IMR-90 (cell line): Measurements from ENCODE around the gene MXRA8. TPM values are rescaled to one million over a fixed set of nuclear protein-coding genes. Genes with fewer than 3 reads are reported as not detected.

ENCODE experiments used
- ATAC-seq: fragments of 200-7000 bp; cut with Tn5 transposase; 2 replicates; pipeline ENCODE4 v1.9.1; 2020; ENCODE audit warnings: low read depth, mild to moderate bottlenecking, moderate library complexity
- BruUV-seq: library from RNA; stranded (reverse); fragments of 400-500 nt; replicated peaks from 2 replicates; lab custom pipeline; 2021; lab: Mats Ljungman, UMichigan
- CTCF ChIA-PET: fragments of 300-600 bp; formaldehyde crosslinking; extraction: SDS; loops from one replicate; lab custom pipeline; 2021; ENCODE audit warnings: antibody characterized with exemption; lab: Yijun Ruan, JAX
- POLR2A ChIA-PET: fragments of 300-600 bp; sonication (Branson Sonifier 250); formaldehyde crosslinking; loops from one replicate; lab custom pipeline; 2022; ENCODE audit warnings: antibody characterized with exemption; ENCODE audit not compliant: unreplicated experiment; lab: Charles Lee
- DNase-seq: peaks from one replicate; pipeline ENCODE4 v3.0.0; 2013
- H2AFZ ChIP-seq: replicated peaks from 2 replicates; pipeline ENCODE3; 2013; ENCODE audit warnings: low read length, mild to moderate bottlenecking; ENCODE audit not compliant: poor library complexity
- H2AK5ac ChIP-seq: 2 replicates; pipeline ENCODE4 v1.6.1; 2013; ENCODE audit warnings: low read depth, low read length, inconsistent platforms
- H2AK9ac ChIP-seq: replicated peaks from 2 replicates; pipeline ENCODE3; 2013; ENCODE audit warnings: mild to moderate bottlenecking, low read depth, low read length, moderate library complexity; ENCODE audit not compliant: poor library complexity
- H2BK120ac ChIP-seq: 2 replicates; pipeline ENCODE4 v1.6.1; 2013; ENCODE audit warnings: low read depth, low read length, inconsistent platforms
- H2BK15ac ChIP-seq: 3 replicates; pipeline ENCODE4 v1.6.1; 2013; ENCODE audit warnings: low read depth, low read length, inconsistent platforms
- H2BK20ac ChIP-seq: 2 replicates; pipeline ENCODE4 v1.6.1; 2013; ENCODE audit warnings: low read depth, mild to moderate bottlenecking, inconsistent platforms, low read length, moderate library complexity
- H2BK5ac ChIP-seq: 2 replicates; pipeline ENCODE4 v1.6.1; 2013; ENCODE audit warnings: mild to moderate bottlenecking, low read depth, low read length, inconsistent platforms; ENCODE audit not compliant: poor library complexity, severe bottlenecking
- H3K14ac ChIP-seq: replicated peaks from 2 replicates; pipeline ENCODE4 v1.6.1; 2013; ENCODE audit warnings: low read depth, low read length, inconsistent platforms
- H3K18ac ChIP-seq: 2 replicates; pipeline ENCODE4 v1.6.1; 2013; ENCODE audit warnings: low read depth, low read length, control low read depth
- H3K23ac ChIP-seq: 2 replicates; pipeline ENCODE4 v1.6.1; 2013; ENCODE audit warnings: low read depth, low read length, inconsistent platforms
- H3K27ac ChIP-seq: 2 replicates; pipeline ENCODE4 v1.5.1; 2013; ENCODE audit warnings: mild to moderate bottlenecking, control low read depth, low read length; ENCODE audit not compliant: insufficient read depth
- H3K27me3 ChIP-seq: 2 replicates; pipeline ENCODE4 v1.6.1; 2013; ENCODE audit warnings: low read length; ENCODE audit not compliant: control insufficient read depth, insufficient read depth
- H3K36me3 ChIP-seq: 2 replicates; pipeline ENCODE4 v1.6.1; 2013; ENCODE audit warnings: low read length, mixed read lengths; ENCODE audit not compliant: control insufficient read depth, insufficient read depth
- H3K4ac ChIP-seq: 2 replicates; pipeline ENCODE4 v1.6.1; 2013; ENCODE audit warnings: low read depth, low read length, inconsistent platforms
- H3K4me1 ChIP-seq: 2 replicates; pipeline ENCODE4 v1.6.1; 2013; ENCODE audit warnings: low read length, mixed read lengths; ENCODE audit not compliant: control insufficient read depth, insufficient read depth
- H3K4me2 ChIP-seq: 2 replicates; pipeline ENCODE4 v1.6.1; 2013; ENCODE audit warnings: low read depth, mild to moderate bottlenecking, control low read depth, low read length, moderate library complexity
- H3K4me3 ChIP-seq: 2 replicates; pipeline ENCODE4 v1.5.1; 2013; ENCODE audit warnings: low read depth, mild to moderate bottlenecking, control low read depth, low read length, moderate library complexity; ENCODE audit not compliant: insufficient read depth
- H3K56ac ChIP-seq: 2 replicates; pipeline ENCODE4 v1.6.1; 2013; ENCODE audit warnings: low read length, inconsistent platforms; ENCODE audit not compliant: insufficient read depth; ENCODE audit errors: extremely low read depth
- H3K79me1 ChIP-seq, 2 experiments: 2 replicates each; pipeline ENCODE4 v1.6.1; 2013; ENCODE audit warnings: low read length in 2 of 2, inconsistent platforms in 1 of 2, low read depth in 1 of 2
- H3K9ac ChIP-seq: 2 replicates; pipeline ENCODE4 v1.6.1; 2013; ENCODE audit warnings: low read depth, low read length, control low read depth
- H3K9me1 ChIP-seq: 2 replicates; pipeline ENCODE4 v1.6.1; 2013; ENCODE audit warnings: low read length, inconsistent platforms; ENCODE audit not compliant: insufficient read depth
- H3K9me3 ChIP-seq: 2 replicates; pipeline ENCODE4 v1.6.1; 2013; ENCODE audit warnings: low read length; ENCODE audit not compliant: control insufficient read depth, insufficient read depth
- H4K20me1 ChIP-seq: 2 replicates; pipeline ENCODE4 v1.6.1; 2013; ENCODE audit warnings: low read length, inconsistent platforms; ENCODE audit not compliant: insufficient read depth
- H4K5ac ChIP-seq: 2 replicates; pipeline ENCODE4 v1.6.1; 2013; ENCODE audit warnings: mild to moderate bottlenecking, low read depth, low read length, control low read depth
- H4K8ac ChIP-seq, 2 experiments: 2 replicates each; pipeline ENCODE4 v1.6.1; 2013; ENCODE audit warnings: low read depth in 2 of 2, low read length in 2 of 2, control low read depth in 1 of 2, inconsistent platforms in 1 of 2
- H4K91ac ChIP-seq: 2 replicates; pipeline ENCODE4 v1.6.1; 2013; ENCODE audit warnings: low read depth, low read length, inconsistent platforms; ENCODE audit not compliant: insufficient read depth
- RAD21 ChIP-seq: IDR thresholded peaks from 2 replicates; pipeline ENCODE4 v1.6.1; 2012; ENCODE audit warnings: low read length, improper control_type of control experiment
- RFX5 ChIP-seq: IDR thresholded peaks from 2 replicates; pipeline ENCODE4 v1.8.0; 2012; ENCODE audit warnings: low read depth, mild to moderate bottlenecking, low read length, moderate library complexity
- WGBS, 2 experiments: methylation state at CpG; one replicate each; pipeline versions ENCODE4 v1.1.5 to v1.1.7; 2013; ENCODE audit warnings: missing lambda C conversion rate in 2 of 2; ENCODE audit not compliant: insufficient read length in 1 of 2; ENCODE audit errors: extremely low coverage in 2 of 2; 5-methylcytosine and 5-hydroxymethylcytosine counted together
- dilution Hi-C: fragments of 300-500 bp; cut with HindIII; formaldehyde crosslinking; loops from one replicate; pipeline ENCODE4 v1.14.3; 2018; ENCODE audit warnings: low sequenced_read_pairs; ENCODE audit not compliant: unreplicated experiment
- in situ Hi-C: fragments of 300-500 bp; cut with MboI; formaldehyde crosslinking; loops from 3 replicates; pipeline ENCODE4 v1.14.3; 2019; ENCODE audit warnings: low sequenced_read_pairs, inconsistent platforms, mixed read lengths
- intact Hi-C: fragments of 100-400 bp; cut with micrococcal nuclease; formaldehyde crosslinking; loops from 2 replicates; pipeline ENCODE4 v1.10.0; 2022
- polyA plus RNA-seq, 3 experiments: library from polyadenylated mRNA; depleted of rRNA; stranded (reverse); fragments of >200 nt; gene quantifications; 2 replicates each; pipeline ENCODE4 v1.2.3, GENCODE V29; 2012; ENCODE audit warnings: low replicate concordance in 1 of 3
- total RNA-seq: library from RNA; depleted of rRNA; stranded (reverse); fragments of >200 nt; gene quantifications from 2 replicates; pipeline ENCODE4 v1.2.3, GENCODE V29; 2012

Gene MXRA8
- total and polyA plus RNA-seq, 2 of the 4 experiments (the other 2 are of a cell fraction), result 92.5 to 469 TPM

- H3K4ac ChIP-seq, result no peak overlapping the region
- H4K20me1 ChIP-seq, result no peaks in the 10 kb centered on the region
- ATAC-seq (no peak), DNase-seq (no peak)
- no peaks in the 10 kb centered on the region for H3K36me3 ChIP-seq
- H3K9me3 ChIP-seq, result no peaks in the 10 kb centered on the region
- no peak overlapping the region for H3K9ac ChIP-seq
- H2AK5ac ChIP-seq, result peak overlapping the region; percentile 65; the same call in 1 of the 2 replicates
- H4K5ac ChIP-seq, result no peak overlapping the region
- intact Hi-C loops (no loop called here), in situ Hi-C loops (no loop called here), dilution Hi-C loops (no loop called here)
- POLR2A ChIA-PET, result no interaction called here
- H3K27ac ChIP-seq, result no peak overlapping the region
- CTCF ChIA-PET, result no interaction called here
- H3K79me1 ChIP-seq, result peaks cover under 1 to 26% of the 10 kb centered on the region in 2 experiments; a peak in 2 of 4 replicates
- no peak overlapping the region for H2BK15ac ChIP-seq
- H2BK120ac ChIP-seq, result no peak overlapping the region
- peak overlapping the region; percentile 49; the same call in 1 of the 2 replicates for H3K23ac ChIP-seq
- WGBS, 2 experiments, result 83 to 100% methylated on average over 9 to 10 of the region's 10 CpGs
- H3K27me3 ChIP-seq, result no peaks in the 10 kb centered on the region
- H2BK20ac ChIP-seq, result no peak overlapping the region
- H3K56ac ChIP-seq, result no peak overlapping the region
- H3K4me3 ChIP-seq, result no peak overlapping the region
- BruUV-seq, result no TSS peak
- no peak overlapping the region for H4K91ac ChIP-seq
- H3K4me1 ChIP-seq, result peaks cover 10% of the 10 kb centered on the region
- no peak overlapping the region for H3K4me2 ChIP-seq
- H2BK5ac ChIP-seq, result peak overlapping the region; percentile 45
- no peak for TF ChIP-seq RFX5
- TF ChIP-seq RAD21, result no peak
- no peak overlapping the region for H3K18ac ChIP-seq
- H2AK9ac ChIP-seq, result peak overlapping the region; percentile 42
- no peak overlapping the region for H2AFZ ChIP-seq
- peaks cover 11% of the 10 kb centered on the region for H3K9me1 ChIP-seq
- no peak overlapping the region for H3K14ac ChIP-seq
- no peak overlapping the region for H4K8ac ChIP-seq
These were observed 7.7 kb upstream of the MXRA8 start for GRCh38 chr1:1365875-1366698.
